H4 (cell line): ENCODE measurements around the gene IRX4. TPM values are rescaled to one million over a fixed set of nuclear protein-coding genes. Genes with fewer than 3 reads are reported as not detected.

Experiments
- DNase-seq: peaks from one replicate; pipeline ENCODE4 v3.0.0-alpha.2; 2015; ENCODE audit warnings: low spot score
- total RNA-seq: library from RNA; depleted of rRNA; stranded (reverse); fragments of >200 nt; shearing (Covaris generic); gene quantifications from 2 replicates; pipeline ENCODE4 v1.2.3, GENCODE V29; 2014; rRNA removed

Gene IRX4
- total RNA-seq = not detected in 2 replicates

DNA sequence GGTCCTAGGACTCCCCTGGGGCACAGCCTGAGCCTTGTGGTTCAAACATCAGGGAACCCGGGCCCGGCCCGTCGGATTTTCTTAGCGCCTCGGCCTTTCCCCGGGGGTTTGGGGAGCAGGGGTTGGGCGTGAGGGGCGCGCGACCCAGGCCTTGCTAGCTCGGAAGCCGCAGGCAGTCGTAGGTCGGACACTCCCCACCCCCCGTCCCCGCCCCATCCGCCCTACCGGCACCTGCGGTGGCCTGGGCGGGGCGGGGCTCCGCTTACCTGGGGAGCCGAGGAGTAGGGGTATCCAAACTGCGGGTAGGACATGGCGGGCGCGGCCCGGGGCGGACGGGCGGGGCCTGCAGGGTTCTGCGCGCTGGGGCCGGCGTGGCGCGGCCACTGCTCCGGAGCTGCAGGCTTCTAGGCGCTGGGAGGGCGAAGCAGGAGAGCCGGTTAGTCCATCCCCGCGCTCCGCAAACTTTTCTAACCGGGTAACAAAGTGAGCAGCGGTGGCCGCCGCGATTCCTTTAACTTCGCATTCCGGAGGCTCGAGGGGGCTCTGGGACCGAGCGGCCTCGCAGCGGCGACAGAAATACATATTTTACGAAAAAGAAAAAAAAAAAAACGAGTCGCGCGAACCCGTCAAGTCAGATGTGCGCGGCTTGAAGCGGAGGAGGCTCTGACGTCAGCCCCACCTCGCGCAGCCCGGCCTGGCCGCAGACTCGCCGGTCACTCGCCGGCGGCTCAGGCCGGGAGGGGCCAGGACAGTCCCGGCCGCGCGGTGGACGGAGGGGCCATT, at the start of gene IRX4:
TSS of gene IRX4 (minus strand) at position 589 of the 783 bp plus-strand sequence. CDS start at position 311, 278 bp downstream.
- no peak for DNase-seq

DNA sequence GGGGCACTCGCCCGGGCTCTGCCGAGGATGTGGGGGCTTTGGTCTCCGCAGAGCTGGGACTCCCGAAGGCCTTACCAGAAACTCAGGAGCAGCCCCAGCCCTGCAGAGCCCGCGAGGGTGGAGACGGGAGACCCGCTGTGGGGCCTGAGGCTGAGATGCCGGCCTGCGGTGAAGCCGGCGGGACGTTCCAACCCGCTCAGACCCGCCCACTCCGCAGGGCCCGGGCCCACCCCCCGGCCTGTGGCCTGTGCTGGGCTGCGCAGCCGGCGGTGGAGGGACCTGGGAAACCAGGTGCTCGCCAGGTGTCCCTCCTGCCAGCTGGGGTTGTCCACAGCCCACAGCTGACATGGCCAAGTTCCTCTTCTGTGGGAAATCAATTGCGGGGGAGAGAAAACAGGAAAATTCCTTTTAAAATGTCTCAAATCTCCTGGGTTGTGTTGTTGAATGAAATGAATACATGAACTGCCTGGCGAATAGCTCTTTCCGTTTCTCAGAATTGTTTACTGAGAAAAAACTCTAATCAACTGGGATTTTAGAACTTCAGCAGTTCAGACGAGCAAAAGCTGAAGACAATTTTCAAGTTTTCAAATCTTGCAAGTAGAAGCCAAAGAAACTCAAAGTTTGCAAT, 49.0 kb upstream of the IRX4 start:
- no peak for DNase-seq

DNA sequence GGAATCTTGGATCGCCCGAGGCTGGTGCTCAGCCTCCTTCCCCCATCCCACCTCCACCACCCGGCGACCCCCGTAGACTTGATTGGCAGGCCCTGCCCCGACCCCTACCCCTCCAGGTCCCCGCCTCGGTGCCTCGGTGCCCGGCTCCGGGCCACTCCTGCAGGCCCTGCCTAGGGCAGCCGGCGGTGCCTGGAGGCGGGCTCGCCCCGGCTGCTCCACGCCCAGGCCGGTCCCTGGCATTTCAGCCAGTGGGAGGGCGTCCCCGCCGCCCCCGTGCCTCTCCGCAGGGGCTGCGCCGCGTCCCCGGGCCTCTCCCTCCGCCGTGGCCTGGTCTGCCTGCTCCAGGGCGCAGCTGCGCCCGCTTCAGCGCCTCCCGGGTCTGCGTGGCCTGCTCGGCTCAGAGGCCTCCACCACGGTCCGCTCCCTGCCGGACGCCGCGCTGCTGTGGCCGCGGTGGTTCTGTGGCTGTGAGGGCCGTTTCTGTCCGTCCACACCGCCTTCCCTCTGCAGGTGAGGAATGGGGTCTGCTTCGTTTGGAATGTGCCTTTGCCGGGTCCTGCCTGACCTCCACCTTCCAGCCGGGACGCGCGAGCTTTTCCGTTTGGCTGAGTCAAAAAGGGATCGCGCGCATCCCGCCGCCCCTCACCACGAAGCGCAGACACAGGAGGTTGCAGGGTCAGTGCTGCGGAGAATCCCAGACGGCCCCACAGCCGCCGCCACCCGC, 48.3 kb upstream of the IRX4 start:
- DNase-seq = no peak

DNA sequence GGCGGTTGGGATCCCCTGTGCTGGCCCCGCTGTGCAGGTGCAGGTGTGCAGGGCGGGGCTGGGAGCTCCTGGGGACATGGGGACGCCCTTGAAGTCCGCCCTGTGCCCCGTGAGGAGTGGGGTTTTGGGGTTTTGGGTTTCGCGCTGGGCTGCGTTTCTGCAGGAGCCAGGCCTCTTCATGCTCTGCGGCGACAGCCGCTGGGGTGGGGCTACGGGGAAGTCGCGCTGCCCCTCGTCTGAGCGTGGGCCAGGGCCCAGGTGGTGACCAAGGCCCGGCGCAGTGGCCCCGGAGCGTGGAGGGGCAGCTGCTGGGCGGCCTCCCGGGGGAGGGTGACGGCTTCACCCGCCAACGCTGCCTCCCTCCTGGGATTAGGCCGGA, 47.8 kb upstream of the IRX4 start:
- DNase-seq = no peak

DNA sequence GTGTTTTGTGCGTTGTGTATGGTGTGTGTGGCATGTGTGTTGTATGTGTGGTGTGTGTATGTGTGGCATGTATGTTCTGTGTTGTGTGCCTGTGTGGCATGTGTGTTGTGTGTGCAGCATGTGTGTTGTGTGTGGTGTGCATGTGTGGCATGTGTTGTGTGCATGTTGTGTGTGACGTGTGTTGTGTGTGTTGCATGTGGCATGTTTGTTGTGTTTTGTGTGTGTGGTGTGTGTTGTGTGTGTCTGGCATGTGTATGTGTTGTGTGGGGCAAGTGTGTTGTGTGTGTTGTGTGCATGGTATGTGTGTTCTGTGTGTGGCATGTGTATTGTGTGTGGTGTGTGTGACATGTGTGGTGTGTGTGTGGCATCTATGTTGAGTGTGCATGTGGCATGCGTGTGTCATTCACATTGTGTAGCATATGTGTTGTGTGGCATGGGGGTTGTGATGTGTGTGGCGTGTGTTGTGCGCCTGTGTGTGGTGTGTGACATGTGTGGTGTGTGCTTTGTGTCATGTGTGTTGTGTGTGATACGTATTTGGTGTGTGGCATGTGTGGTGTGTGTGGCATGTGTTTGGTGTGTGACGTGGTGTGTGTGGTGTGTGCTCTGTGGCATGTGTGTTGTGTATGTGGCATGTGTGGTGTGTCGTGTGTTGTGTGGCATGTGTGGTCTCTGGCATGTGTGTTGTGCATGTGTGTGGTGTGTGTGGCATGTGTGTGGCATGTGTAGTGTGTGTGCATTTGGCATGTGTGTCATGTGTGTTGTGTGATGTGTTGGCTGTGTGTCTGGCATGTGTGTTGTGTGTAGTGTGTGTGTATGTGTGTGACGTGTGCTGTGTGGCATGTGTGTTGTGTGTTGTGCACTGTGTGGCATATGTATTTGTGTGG, 46.6 kb upstream of the IRX4 start:
- no peak for DNase-seq

DNA sequence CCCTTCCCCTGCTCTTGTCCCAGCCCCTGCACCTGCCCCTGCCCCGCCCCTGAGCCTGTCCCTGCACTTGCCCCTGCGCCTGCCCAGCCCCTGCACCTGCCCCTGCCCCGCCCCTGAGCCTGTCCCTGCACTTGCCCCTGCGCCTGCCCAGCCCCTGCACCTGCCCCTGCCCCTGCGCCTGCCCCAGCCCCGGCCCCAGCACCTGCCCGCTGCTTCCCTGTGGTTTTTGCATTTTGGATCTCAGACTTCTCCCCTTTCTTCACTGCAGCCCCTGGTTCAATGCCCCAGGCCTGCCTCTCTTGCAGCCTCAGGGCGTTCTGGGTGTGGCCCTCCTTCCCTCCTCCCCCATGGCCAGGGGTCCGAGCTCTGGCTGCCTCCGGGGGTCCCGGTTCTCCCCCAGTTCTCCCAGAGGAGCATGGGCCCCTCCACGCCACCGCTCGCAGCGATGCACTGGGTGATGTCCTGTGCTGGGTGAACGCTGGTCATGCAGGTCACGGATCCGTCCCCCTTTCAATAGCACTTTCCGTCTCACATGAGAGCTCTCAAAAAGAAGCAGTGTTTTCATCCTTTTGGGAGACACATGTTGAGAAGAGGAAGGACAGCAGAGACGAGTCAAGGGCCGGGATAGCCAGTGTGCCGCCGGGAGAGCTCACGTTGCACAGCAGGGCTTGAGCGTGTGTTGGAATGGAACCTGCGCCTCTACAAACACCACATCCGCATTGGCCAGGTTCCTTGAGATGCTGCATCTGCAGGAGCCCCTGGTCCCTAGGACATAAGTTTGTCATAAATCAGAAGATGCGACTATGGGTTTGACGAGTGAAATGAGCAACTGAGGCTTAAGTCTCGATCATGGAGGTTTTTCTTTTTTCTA, 44.0 kb upstream of the IRX4 start:
- no peak for DNase-seq

DNA sequence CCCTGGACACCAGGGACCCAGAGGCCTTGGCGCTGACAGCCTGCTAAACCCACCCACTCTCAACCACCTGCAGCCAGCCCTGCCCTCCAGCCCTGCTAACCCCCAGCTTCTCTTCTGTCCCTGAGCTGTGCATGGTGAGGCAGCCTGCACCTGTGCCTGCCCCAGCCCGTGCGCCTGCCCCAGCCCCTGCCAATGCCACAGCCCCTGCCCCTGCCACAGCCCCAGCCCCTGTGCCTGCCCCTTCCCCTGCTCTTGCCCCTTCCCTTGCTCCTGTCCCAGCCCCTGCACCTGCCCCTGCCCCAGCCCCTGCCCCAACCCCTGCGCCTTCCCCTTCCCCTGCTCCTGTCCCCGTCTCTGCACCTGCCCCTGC, 43.3 kb upstream of the IRX4 start:
- DNase-seq = no peak

DNA sequence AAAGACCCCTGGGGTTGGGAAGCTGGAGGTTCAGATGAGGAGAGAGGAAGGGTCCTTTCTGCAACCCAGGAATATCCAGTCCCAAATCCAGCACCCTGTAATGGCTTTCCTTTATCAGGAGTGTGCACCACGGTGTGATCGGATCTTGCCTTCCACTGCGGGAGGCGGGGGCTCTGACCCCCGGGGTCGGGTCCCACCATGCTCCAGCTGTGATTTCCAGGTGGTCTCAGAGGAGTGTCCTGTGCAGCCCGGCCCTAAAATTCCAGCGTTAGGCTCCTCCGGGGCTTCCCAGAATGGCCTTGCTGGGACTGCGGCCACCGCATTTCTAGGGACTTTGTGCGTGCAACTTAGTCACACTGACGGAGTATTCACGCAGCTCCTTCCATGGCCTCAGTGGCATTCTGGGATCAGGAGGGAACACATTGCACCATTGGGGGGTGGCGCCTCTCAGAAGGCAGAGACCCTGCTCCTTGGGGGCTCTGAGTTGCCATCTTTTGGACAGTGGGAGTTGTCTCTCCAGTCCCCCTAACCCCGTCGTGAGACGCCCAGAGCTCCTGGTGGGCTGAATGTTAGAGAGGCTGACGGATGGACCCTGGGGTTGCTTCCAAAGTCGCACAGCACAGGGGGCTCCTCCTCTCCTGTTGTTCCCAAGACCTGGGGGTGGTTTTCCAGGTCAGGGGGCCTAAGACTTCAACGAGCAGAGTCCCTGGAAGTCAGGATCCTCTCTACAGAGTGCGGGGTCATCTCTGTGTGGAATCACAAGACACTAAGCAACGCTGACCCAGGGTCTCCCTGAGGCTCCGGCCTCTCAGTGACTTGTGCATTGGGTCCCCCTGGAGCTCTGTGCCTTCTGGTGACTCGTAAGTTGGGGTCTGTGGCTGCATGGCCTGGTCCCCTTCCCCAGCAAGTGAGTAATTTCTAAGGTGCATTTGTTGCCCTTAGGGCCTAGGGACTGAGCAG, 42.7 kb upstream of the IRX4 start:
- DNase-seq = no peak

DNA sequence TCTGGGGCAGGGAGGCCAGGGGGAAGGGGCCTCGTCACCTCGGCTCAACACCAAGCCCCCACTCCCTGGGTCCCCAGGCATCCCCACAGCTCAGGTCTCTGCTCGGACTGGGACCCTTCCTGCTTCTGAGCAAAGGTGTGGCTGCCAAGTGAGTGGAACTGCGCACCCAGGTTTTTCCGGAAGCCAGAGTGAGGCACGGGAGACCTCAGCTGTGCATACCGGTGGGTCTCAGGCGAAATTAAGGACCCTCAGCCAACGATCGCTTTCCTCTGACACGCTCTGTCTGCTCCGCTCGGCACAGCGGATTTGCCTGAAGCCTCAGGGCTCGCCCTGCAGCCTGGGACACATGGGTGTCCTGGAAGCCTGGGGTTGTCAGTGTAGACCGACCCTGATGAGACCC, 41.0 kb upstream of the IRX4 start:
- DNase-seq = no peak

DNA sequence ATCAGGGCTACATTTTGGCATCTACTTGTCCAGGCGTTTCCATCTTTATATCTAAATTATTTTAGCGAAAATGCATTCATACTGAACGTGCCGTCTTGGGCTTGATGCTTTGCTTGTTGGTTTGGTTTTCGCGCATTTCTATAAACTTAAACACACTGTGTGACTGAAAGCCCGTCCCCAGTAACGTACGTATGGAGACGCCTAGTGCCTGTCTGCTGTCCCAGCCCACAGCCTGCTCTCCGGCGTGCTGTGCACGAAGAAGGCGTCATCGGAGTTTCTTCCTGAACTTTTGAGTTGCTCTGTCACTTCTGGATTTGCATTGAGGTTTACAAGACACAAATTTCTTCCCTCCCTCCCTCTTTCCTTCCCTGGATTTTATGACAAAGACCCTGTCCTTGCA, 40.6 kb upstream of the IRX4 start:
- DNase-seq = no peak

DNA sequence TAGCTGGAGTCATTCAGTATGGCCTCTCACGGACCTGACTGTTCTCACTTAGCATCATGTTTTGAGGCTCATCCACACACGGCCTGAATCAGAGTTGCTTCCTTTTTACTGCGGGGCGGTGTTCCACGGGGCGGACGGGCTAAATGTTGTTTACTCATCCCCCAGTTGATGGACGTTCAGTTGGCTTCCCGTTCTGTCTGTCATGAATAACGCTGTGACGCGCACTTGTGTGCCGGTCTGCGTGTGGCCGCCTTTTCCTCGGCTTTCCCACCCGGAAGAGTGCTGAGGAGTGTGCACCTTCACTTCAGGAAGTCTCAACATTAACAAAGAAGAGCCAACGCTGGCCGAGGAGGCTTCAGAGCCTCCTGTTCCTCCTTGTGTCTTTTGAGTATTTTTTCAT, 39.0 kb upstream of the IRX4 start:
- DNase-seq = no peak

DNA sequence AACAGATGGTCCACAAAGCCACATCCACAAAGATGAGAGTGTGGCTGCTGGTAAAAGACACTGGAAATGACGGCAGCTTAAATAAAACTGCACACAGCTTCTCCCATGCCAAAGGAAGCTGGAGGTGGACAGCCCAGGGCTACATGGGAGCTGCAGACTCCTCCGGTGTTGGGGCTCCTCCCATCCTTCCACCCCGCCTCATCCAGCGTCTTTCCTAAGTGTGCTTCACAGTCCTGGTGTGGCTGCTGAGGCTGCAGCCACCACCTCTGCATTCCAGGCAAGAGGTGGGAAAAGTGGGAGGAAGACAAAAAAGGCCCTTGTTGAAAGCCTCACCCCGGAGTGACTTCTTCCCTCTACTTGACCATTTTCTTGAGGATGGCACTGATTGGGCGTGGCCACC, 37.0 kb upstream of the IRX4 start:
- DNase-seq = no peak

DNA sequence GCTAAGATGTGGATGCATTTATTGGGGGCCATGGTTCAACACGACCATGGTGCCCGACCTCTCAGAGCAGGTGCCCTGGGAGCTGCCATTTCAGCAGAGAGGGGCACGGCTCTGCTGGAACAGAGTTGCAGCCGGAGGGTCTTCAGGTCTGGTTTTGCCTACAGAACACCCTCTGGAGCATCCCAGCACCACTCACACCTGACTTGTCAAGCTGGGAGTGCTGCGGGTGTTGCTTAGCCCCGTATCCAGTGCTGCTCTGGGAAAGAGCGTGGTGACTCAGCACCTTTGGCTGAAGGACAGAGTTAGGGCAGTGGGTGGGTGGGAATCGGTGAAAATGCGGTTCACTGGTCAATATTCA, 36.5 kb upstream of the IRX4 start:
- DNase-seq = no peak

DNA sequence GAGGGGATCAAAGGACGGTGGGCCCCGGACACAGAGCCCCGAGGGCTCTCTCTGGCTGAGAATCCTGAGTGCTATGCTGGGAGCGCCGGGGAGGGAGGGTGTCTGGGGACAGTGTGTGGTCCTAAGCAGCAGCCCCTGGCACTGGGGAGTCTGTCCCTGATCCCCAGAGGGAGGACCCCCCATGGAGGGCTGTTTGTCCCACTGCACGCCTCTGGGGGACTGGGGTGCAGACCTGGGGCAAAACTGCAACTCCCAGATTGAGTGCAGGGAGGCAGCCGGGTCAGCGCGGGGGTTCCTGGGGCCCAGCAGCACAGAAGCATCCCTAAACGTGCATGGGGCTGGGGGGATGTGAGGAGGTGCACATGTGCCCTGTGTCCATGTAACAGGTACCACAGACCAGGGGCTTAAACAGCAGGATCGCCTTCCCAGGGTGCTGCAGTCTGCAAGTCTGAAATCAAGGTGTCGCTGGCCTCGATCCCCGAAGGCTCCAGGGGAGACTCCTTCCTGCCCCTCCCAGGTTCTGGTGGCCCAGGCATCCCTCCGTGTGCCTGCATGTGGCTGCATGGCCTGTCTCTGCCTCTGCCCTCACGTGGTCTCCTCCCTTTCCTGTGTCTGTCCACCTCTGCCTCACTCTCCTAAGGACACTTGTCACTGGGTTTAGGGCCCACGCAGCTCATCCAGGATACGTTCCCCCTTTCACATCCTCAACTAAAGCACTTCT, 35.9 kb upstream of the IRX4 start:
- DNase-seq = no peak

DNA sequence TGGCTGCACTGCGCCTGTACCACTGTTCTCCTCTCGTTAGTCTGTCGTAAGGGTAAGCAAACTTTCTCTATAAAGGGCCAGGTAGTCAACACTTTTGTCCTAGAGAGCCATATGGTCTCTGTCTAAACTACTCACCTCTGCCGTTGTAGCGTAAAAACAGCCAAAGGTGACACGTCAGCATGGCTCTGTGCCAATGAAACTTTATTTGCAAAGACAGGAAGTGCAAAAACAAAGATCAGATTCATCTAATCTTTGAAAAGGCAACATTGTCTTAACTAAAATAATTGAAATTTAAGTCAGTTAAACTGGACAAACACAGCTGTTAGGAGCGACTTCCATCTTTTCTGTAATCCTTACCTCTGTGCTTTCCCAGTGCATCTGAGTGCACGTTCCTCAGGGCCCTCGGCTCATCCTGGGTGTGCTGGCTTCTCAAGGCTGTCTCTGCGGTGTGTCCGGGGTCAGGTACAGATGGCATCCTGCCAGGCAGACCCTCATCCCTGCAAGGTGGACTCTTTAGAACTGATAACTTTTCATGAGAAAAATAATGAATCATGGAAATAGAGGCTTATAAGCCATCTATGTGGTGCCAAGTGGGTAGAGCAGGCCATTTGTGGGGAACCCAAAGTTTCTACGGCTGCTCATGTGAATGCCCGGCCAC, 35.2 kb upstream of the IRX4 start:
- DNase-seq = no peak

DNA sequence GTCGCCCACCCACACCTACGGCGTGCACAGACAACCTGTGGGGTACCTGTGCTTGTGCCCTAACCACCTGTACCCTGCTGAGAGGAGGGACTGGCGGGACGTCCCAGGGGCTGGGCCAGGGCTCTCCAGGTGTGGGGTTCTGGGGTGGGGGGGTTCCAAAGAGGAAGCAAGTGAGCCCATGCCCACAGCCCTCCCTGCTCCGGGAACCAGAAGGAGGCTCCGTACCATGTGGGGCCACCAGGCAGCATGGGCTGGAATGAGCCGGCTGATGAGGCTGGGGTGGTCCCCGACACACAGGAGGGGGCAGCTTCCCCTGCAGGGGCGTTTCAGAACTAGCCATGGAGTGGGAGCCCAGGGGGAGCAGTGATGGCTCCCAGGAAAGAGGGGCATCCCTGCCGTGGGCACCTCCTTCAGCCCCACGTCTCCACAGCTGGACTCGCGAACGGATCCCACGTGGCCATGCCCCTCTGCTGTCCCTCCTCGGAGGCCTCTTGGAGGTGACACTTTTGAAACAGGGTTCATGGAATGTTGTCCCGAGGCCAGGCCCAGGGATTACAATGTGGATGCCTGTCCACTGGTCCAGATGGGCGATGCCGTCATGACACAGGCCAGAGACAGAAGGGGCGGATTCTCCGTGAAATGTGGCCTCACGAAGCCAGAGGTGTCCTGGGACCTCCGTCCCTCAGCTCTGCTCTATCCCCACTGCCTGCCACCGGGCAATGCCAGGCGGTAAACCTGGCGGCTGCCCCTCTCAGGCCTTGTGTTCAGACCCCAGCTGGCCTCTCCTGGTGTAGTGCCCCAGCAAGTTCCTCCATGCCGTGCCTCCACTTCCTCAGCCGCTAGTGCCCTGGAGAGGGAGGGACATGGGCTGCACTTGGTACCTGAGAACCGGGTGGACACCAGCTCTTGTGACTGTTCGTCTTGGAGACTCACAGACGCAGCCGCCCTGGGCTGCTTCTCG, 33.6 kb upstream of the IRX4 start:
- no peak for DNase-seq

DNA sequence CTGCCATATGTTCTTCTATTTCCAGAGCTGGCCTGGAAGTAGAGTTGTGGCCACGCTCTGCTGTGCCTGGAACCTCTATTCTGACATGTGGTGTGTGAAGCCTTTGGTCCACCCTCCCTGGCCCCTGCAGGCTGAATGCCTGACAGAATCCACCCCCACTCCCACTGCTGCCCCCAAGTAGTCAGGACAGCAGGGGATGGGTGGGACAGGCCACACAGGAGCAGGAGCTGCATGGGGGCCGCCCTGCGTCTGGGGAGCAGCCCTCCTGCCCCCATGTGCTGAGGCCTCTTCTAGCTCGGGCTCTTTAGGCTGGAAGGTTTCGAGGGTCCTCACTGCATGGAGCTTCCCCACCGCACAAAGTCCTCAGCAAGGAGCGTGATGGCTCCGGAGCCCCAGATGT, 32.6 kb upstream of the IRX4 start:
- DNase-seq = no peak

DNA sequence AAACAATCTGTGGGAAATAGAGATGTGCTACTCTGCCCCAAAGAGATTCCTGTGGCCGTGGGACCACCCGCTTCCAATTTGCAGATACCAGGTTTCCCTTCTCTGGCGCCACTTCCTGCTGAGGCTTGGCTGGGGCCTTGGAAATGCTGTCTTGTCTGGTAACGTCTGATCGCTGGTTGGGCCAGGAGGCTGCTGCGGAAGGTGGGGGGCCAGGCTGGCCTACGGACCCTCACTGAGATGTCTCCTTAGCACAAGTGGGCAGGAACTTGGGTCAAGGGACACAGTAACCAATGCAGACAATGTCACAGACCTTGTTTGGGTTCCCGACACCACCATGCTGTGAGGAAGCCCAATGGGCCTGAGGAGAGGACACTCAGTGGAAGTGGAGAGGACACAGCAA, 31.7 kb upstream of the IRX4 start:
- no peak for DNase-seq
